ENCODE results near the gene ITPK1.
A peak's percentile ranks its signal among the peaks of the same experiment; 100 is the strongest.

ITPK1 gene

GRCh38 chr14:92945544-92945943 lies 170.2 kb downstream of the ITPK1 start:
- no peak for DNase-seq

GRCh38 chr14:92944976-92945375 lies 170.7 kb downstream of the ITPK1 start:
- no peak for DNase-seq

- DNase-seq, result no peak
Observed at GRCh38 chr14:92943855-92944570, 171.7 kb downstream of the ITPK1 start.

- DNase-seq, result no peak
Observed at GRCh38 chr14:92942976-92943710, 172.6 kb downstream of the ITPK1 start.

GRCh38 chr14:92942576-92942975 lies 173.1 kb downstream of the ITPK1 start:
- no peak for DNase-seq

- no peak for DNase-seq
Observed at GRCh38 chr14:92942136-92942535, 173.6 kb downstream of the ITPK1 start.

- no peak for DNase-seq
Observed at GRCh38 chr14:92941531-92941930, 174.2 kb downstream of the ITPK1 start.

GRCh38 chr14:92940543-92940942 lies 175.2 kb downstream of the ITPK1 start:
- no peak for DNase-seq

DNA sequence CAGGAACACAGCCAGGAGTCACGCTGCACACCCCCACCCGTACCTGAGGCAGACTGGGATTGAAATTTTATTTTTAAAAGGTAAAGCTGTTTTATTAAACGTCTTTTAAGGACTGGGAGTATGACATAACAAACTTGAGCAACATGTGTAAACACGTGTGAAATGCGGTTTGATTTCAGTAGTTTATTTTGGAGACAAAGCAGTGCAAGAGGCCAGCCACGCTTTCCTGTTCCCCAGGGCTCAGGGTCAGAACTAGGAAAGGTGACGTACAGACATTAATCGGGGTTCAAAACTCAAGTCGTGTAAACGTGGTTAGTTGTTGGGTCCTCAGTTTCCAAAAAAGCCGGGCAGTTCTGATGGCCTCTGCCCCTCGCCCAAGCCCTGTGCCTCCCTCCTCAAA lies 176.0 kb downstream of the ITPK1 start:
- DNase-seq, result no peak

GRCh38 chr14:92938890-92939671 lies 176.6 kb downstream of the ITPK1 start:
- no peak for DNase-seq

- no peak for DNase-seq
Observed at GRCh38 chr14:92938235-92938875, 177.4 kb downstream of the ITPK1 start.

GRCh38 chr14:92937051-92937937 lies 178.4 kb downstream of the ITPK1 start:
- peak in 1 of 2 experiments; percentile 12 for DNase-seq

DNA sequence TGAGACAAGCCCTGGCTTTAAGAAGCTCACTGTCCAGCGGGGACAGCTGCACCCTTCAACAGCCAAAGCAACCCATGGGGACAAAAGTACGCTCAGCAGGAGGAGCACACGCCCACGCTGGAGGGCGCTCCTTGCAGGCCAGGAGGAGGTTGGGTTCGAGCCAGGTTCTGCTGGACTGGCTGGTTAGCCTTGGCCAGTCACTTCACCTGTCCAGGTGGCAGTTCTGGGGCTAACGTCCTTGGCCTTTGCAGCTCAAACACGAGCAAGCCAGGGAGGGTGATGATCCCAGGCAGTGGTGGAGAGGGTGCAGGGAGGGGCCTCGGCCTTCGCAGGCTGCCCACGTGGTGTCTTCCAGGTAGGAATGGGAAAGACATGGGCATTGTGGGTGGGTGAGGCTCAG lies 179.6 kb downstream of the ITPK1 start:
- DNase-seq, result no peak

DNA sequence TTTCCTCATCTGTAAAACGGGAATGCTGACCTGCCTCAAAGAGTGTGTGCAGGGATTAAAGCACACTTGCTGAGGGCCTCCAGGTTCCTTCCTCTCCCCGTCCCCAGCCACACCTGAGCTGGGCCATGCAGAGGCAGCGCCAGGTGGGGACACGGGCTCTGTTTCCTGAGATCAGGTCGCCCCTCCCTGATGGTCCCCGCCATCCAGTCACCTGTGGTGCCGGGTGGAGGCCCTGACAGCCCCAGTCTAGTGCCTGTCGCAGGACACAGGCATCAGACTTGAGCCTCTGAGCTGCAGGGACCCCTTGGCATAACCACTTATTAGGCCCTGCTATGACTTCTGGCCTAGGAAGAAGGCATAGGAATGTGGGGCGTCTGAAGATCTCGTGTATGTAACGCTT lies 180.3 kb downstream of the ITPK1 start:
- no peak for DNase-seq

DNA sequence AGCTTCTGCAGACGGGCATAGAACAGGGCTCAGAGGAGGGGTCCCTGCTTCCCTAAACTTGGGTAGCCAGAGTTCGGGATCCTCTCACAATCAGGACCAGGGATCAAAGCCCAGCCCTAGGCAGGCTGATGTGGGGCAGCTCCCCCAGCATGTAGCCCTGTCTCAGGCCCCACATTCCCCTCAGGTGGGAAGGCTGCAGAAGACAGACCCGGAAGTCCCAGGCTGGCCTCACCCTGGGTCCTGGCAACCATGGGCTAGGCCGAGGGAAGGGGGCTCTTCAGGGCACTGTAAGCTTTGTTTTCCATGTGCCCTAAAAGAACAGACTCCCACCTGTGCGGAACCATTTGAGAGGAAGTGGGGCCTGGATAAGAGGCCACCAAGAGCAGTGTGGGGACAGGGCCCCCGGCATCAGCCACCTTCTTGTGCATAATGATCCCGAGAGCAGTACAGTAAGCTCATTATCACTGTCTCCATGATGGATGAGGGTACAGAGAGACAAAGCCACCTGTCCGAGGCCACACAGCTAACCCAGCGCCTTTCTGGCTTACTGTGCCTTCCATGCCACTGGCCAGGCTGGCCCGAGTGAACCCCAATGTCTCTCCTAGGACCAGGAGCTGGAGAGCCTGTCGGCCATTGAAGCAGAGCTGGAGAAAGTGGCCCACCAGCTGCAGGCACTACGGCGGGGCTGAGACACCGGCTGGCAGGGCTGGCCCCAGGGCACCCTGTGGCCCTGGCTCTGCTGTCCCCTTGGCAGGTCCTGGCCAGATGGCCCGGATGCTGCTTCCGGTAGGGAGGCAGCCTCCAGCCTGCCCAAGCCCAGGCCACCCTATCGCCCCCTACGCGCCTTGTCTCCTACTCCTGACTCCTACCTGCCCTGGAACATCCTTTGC lies 181.3 kb downstream of the ITPK1 start:
- no peak for DNase-seq

- DNase-seq, result no peak
Observed at GRCh38 chr14:92933481-92933880, 182.2 kb downstream of the ITPK1 start.

DNA sequence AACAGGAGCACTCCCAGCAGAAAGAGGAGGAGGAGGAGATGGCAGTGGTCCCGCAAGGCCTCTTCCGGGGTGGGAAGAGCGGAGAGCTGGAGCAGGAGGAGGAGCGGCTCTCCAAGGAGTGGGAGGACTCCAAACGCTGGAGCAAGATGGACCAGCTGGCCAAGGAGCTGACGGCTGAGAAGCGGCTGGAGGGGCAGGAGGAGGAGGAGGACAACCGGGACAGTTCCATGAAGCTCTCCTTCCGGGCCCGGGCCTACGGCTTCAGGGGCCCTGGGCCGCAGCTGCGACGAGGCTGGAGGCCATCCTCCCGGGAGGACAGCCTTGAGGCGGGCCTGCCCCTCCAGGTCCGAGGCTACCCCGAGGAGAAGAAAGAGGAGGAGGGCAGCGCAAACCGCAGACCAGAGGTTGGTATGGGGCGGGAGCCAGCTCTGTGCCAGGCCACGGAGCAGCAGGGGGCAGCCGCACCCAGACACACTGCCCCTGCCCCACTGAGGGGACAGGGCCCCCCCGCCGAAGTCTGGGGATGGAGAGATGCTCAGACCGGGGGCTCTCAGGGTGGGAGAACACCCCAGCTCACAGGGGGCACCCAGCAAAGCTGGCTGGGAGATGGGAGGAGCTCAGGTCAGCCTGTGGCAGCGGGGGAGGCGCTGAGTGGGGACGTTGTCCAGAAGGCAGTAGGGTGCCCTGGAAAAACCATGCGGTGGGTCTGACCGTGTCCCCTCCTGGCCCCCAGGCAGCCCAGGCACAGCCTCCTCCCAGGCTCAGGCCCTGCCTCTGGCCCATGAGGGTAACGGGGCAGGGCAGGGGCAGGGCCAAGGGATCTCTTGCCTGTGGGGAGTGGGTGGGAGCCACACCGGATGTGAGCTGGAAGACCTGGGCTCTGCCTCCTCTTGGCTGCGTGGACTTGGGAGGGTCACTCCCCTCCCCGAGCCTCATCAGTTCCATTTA lies 183.0 kb downstream of the ITPK1 start:
- no peak for DNase-seq

- no peak for DNase-seq
Observed at GRCh38 chr14:92931681-92932447, 183.9 kb downstream of the ITPK1 start.
